Calu3 (cell line): Measurements from ENCODE around the gene GPR62. TPM values are rescaled to one million over a fixed set of nuclear protein-coding genes. Genes with fewer than 3 reads are reported as not detected.

Experiments used
- BruUV-seq: library from RNA; stranded (reverse); fragments of 400-500 nt; replicated peaks from 2 replicates; lab custom pipeline; 2021; lab: Mats Ljungman, UMichigan
- CTCF ChIA-PET: fragments of 300-600 bp; sonication (Branson Sonifier 250); formaldehyde crosslinking; loops from one replicate; lab custom pipeline; 2022; ENCODE audit warnings: antibody characterized with exemption; lab: Charles Lee
- DNase-seq: peaks from one replicate; pipeline ENCODE4 v3.0.0; 2022
- H3K27ac Mint-ChIP-seq: one replicate; pipeline ENCODE4 v1.8.0; 2022; ENCODE audit warnings: mixed read lengths; ENCODE audit not compliant: unreplicated experiment
- H3K27me3 Mint-ChIP-seq: one replicate; pipeline ENCODE4 v1.8.0; 2022; ENCODE audit warnings: mixed read lengths; ENCODE audit not compliant: unreplicated experiment
- H3K36me3 Mint-ChIP-seq: one replicate; pipeline ENCODE4 v1.8.0; 2022; ENCODE audit warnings: mild to moderate bottlenecking, moderate library complexity, mixed read lengths; ENCODE audit not compliant: insufficient read depth, unreplicated experiment
- H3K4me1 Mint-ChIP-seq: one replicate; pipeline ENCODE4 v1.8.0; 2022; ENCODE audit warnings: mild to moderate bottlenecking, low read depth, mixed read lengths; ENCODE audit not compliant: unreplicated experiment
- H3K4me3 Mint-ChIP-seq: one replicate; pipeline ENCODE4 v1.8.0; 2022; ENCODE audit warnings: mild to moderate bottlenecking, low read depth, moderate library complexity, mixed read lengths; ENCODE audit not compliant: unreplicated experiment
- H3K9me3 Mint-ChIP-seq: one replicate; pipeline ENCODE4 v1.8.0; 2022; ENCODE audit warnings: low read depth, mixed read lengths; ENCODE audit not compliant: unreplicated experiment
- CTCF ChIP-seq: fragments of 200-600 bp; IDR thresholded peaks from one replicate; pipeline ENCODE4 v1.8.0; 2022; ENCODE audit warnings: antibody characterized with exemption; ENCODE audit not compliant: unreplicated experiment
- intact Hi-C: fragments of 100-400 bp; cut with micrococcal nuclease; formaldehyde crosslinking; loops from one replicate; pipeline ENCODE4 v1.10.0; 2022; ENCODE audit not compliant: unreplicated experiment
- total RNA-seq: library from RNA; stranded (reverse); gene quantifications from 2 replicates; pipeline ENCODE4 v1.2.3, GENCODE V29; 2022

The GPR62 gene
- total RNA-seq, 1 experiment from 2014 or later = not detected

GRCh38 chr3:51975852-51976549 is 20.8 kb downstream of the GPR62 start:
- no peak overlapping the region for H3K27ac Mint-ChIP-seq
- CTCF ChIA-PET = no interaction called here
- no peak for DNase-seq

GRCh38 chr3:51977446-51978142 is 22.4 kb downstream of the GPR62 start:
- peaks cover 30% of the 10 kb centered on the region for H3K36me3 Mint-ChIP-seq
- intact Hi-C loops = no loop called here
- peak overlapping the region; percentile 31 for H3K27ac Mint-ChIP-seq
- no peaks in the 10 kb centered on the region for H3K9me3 Mint-ChIP-seq
- H3K4me3 Mint-ChIP-seq = no peak overlapping the region
- H3K27me3 Mint-ChIP-seq = no peaks in the 10 kb centered on the region
- H3K4me1 Mint-ChIP-seq = peaks cover 20% of the 10 kb centered on the region
- DNase-seq = no peak
- CTCF ChIA-PET = no interaction called here
- no TSS peak for BruUV-seq
- no peak for TF ChIP-seq CTCF

More at GRCh38 chr3:51975852-51976549, 20.8 kb downstream of the GPR62 start:
- Mint-ChIP-seq H3K4me1 (peaks cover 20% of the 10 kb centered on the region), H3K9me3 (no peaks in the 10 kb centered on the region), H3K36me3 (peaks cover 19% of the 10 kb centered on the region), H3K27me3 (no peaks in the 10 kb centered on the region), H3K4me3 (peak overlapping the region; percentile 99)
- BruUV-seq = no TSS peak
- no peak for TF ChIP-seq CTCF
- intact Hi-C loops = no loop called here

GRCh38 chr3:51978143-51978502 is 22.9 kb downstream of the GPR62 start:
- no TSS peak for BruUV-seq
- TF ChIP-seq CTCF = no peak
- CTCF ChIA-PET = no interaction called here
- Mint-ChIP-seq H3K4me3 (no peak overlapping the region), H3K27ac (no peak overlapping the region), H3K4me1 (peaks cover 20% of the 10 kb centered on the region), H3K27me3 (no peaks in the 10 kb centered on the region), H3K9me3 (no peaks in the 10 kb centered on the region), H3K36me3 (peaks cover 35% of the 10 kb centered on the region)
- intact Hi-C loops = no loop called here
- no peak for DNase-seq

GRCh38 chr3:51980253-51980652 is 25.1 kb downstream of the GPR62 start:
- no TSS peak for BruUV-seq
- H3K9me3 Mint-ChIP-seq = no peaks in the 10 kb centered on the region
- TF ChIP-seq CTCF = no peak
- no peaks in the 10 kb centered on the region for H3K27me3 Mint-ChIP-seq
- no peak overlapping the region for H3K27ac Mint-ChIP-seq
- H3K4me1 Mint-ChIP-seq = peaks cover 6% of the 10 kb centered on the region
- H3K36me3 Mint-ChIP-seq = peaks cover 35% of the 10 kb centered on the region
- H3K4me3 Mint-ChIP-seq = no peak overlapping the region
- CTCF ChIA-PET = no interaction called here
- intact Hi-C loops = no loop called here
- no peak for DNase-seq
